IMR-90 (cell line): ENCODE data around the gene RALGAPA2.

ENCODE experiments used
- BHLHE40 ChIP-seq: fragments of 150-350 bp; IDR thresholded peaks from 2 replicates; pipeline ENCODE4 v1.6.1; 2016; ENCODE audit warnings: mild to moderate bottlenecking, low read depth, low read length
- CHD1 ChIP-seq: IDR thresholded peaks from 2 replicates; pipeline ENCODE4 v1.6.1; 2012; ENCODE audit warnings: low read depth, low read length, improper control_type of control experiment
- CTCF ChIP-seq: conservative IDR thresholded peaks from 2 replicates; pipeline ENCODE4 v1.5.1; 2012; ENCODE audit warnings: mild to moderate bottlenecking, low read depth, low read length, improper control_type of control experiment
- FOS ChIP-seq: fragments of 150-350 bp; IDR thresholded peaks from 2 replicates; pipeline ENCODE4 v1.6.1; 2016; ENCODE audit warnings: low read depth, low read length
- MAFK ChIP-seq: IDR thresholded peaks from 2 replicates; pipeline ENCODE4 v1.6.1; 2012; ENCODE audit warnings: low read depth, low read length, improper control_type of control experiment
- MXI1 ChIP-seq: IDR thresholded peaks from 2 replicates; pipeline ENCODE4 v1.6.1; 2012; ENCODE audit warnings: low read depth, mild to moderate bottlenecking, low read length, moderate library complexity, borderline replicate concordance
- POLR2A ChIP-seq: IDR thresholded peaks from 2 replicates; pipeline ENCODE4 v1.6.1; 2012; ENCODE audit warnings: mild to moderate bottlenecking, low read depth, low read length
- RAD21 ChIP-seq: IDR thresholded peaks from 2 replicates; pipeline ENCODE4 v1.6.1; 2012; ENCODE audit warnings: low read length, improper control_type of control experiment
- RCOR1 ChIP-seq: IDR thresholded peaks from 2 replicates; pipeline ENCODE4 v1.6.1; 2012; ENCODE audit warnings: mild to moderate bottlenecking, low read length, improper control_type of control experiment; ENCODE audit not compliant: insufficient replicate concordance
- RFX5 ChIP-seq: IDR thresholded peaks from 2 replicates; pipeline ENCODE4 v1.8.0; 2012; ENCODE audit warnings: low read depth, mild to moderate bottlenecking, low read length, moderate library complexity
- SMC3 ChIP-seq: fragments of 150-350 bp; IDR thresholded peaks from 2 replicates; pipeline ENCODE4 v1.6.1; 2016; ENCODE audit warnings: low read depth, mild to moderate bottlenecking, antibody characterized with exemption, low read length, moderate library complexity
- USF2 ChIP-seq: fragments of 150-350 bp; IDR thresholded peaks from 2 replicates; pipeline ENCODE4 v1.6.1; 2017; ENCODE audit warnings: mild to moderate bottlenecking, antibody characterized with exemption, low read length, low read depth

- no peak for TF ChIP-seq CTCF
- TF ChIP-seq POLR2A, result no peak
- TF ChIP-seq RFX5, result no peak
- TF ChIP-seq RAD21, result no peak
- TF ChIP-seq MAFK, result no peak
- TF ChIP-seq MXI1, result no peak
- no peak for TF ChIP-seq USF2
- TF ChIP-seq RCOR1, result no peak
- TF ChIP-seq FOS, result no peak
- no peak for TF ChIP-seq CHD1
- no peak for TF ChIP-seq SMC3
- no peak for TF ChIP-seq BHLHE40
These were observed 29.4 kb downstream of the RALGAPA2 start for GRCh38 chr20:20683020-20683419.
